Endothelial cell of umbilical vein (primary cell): ENCODE measurements around the gene C4orf51. TPM values are rescaled to one million over a fixed set of nuclear protein-coding genes. Genes with fewer than 3 reads are reported as not detected.

Experiments
- BruUV-seq: library from RNA; stranded (reverse); fragments of 400-500 nt; replicated peaks from 2 replicates; lab custom pipeline; 2021; lab: Mats Ljungman, UMichigan
- CTCF ChIA-PET: fragments of 300-600, 350-600 bp; sonication (Branson Sonifier 250); formaldehyde crosslinking; loops from one replicate; lab custom pipeline; 2021; ENCODE audit warnings: antibody characterized with exemption, inconsistent platforms; lab: Charles Lee
- POLR2A ChIA-PET: fragments of 300-600, 350-600 bp; sonication (Branson Sonifier 250); formaldehyde crosslinking; loops from one replicate; lab custom pipeline; 2021; ENCODE audit warnings: antibody characterized with exemption, inconsistent platforms; lab: Charles Lee
- DNase-seq: peaks from one replicate; pipeline ENCODE4 v3.0.0-alpha.2; 2011; ENCODE audit warnings: low read depth, low spot score
- FAIRE-seq: peaks from 2 replicates; lab custom pipeline; 2011; peaks lifted over from hg19 to GRCh38; lab: Jason Lieb, UNC
- H2AFZ ChIP-seq: 2 replicates; pipeline ENCODE4 v1.6.0; 2012; ENCODE audit warnings: low read depth, low read length, control low read depth, inconsistent platforms
- H3K27ac ChIP-seq: 2 replicates; pipeline ENCODE4 v1.5.1; 2011; ENCODE audit warnings: low read depth, mild to moderate bottlenecking, control low read depth, low read length, moderate library complexity; ENCODE audit not compliant: insufficient read depth
- H3K27me3 ChIP-seq, 2 experiments: 2 replicates each; pipeline versions ENCODE4 v1.6.0 to v1.6.1; 2011; ENCODE audit warnings: low read length in 2 of 2, mixed read lengths in 1 of 2; ENCODE audit not compliant: control insufficient read depth in 2 of 2, insufficient read depth in 2 of 2
- H3K36me3 ChIP-seq, 2 experiments: 2 replicates in 1 of 2; 3 replicates in 1 of 2; pipeline ENCODE4 v1.5.1; 2011; ENCODE audit warnings: low read length in 2 of 2, mild to moderate bottlenecking in 1 of 2, moderate library complexity in 1 of 2; ENCODE audit not compliant: control insufficient read depth in 2 of 2, insufficient read depth in 2 of 2; ENCODE audit errors: extremely low read depth in 1 of 2
- H3K4me1 ChIP-seq: 3 replicates; pipeline ENCODE4 v1.5.1; 2011; ENCODE audit warnings: mild to moderate bottlenecking, low read length; ENCODE audit not compliant: control insufficient read depth, insufficient read depth; ENCODE audit errors: extremely low read depth
- H3K4me2 ChIP-seq: 2 replicates; pipeline ENCODE4 v1.6.1; 2011; ENCODE audit warnings: low read length, control low read depth, mixed read lengths; ENCODE audit not compliant: insufficient read depth
- H3K4me3 ChIP-seq, 3 experiments: fragments of 200-600 bp in 1 of 3; sonication (generic), shearing (Covaris generic) in 1 of 3; replicated peaks in 1 of 3; 2 replicates each; pipeline ENCODE4 v1.5.1; 2011 to 2016; ENCODE audit warnings: control low read depth in 3 of 3, low read length in 3 of 3, mild to moderate bottlenecking in 2 of 3, inconsistent platforms in 1 of 3, low read depth in 1 of 3, moderate library complexity in 1 of 3; ENCODE audit not compliant: insufficient read depth in 1 of 3
- H3K79me2 ChIP-seq: 2 replicates; pipeline ENCODE4 v1.6.0; 2012; ENCODE audit warnings: low read length, inconsistent platforms; ENCODE audit not compliant: control insufficient read depth, insufficient read depth
- H3K9ac ChIP-seq: replicated peaks from 2 replicates; pipeline ENCODE3; 2011; ENCODE audit warnings: low read length, control low read depth; ENCODE audit not compliant: insufficient read depth; ENCODE audit errors: extremely low read depth
- H3K9me1 ChIP-seq: replicated peaks from 3 replicates; pipeline ENCODE4 v1.6.0; 2011; ENCODE audit warnings: mild to moderate bottlenecking, low read length; ENCODE audit not compliant: control insufficient read depth, insufficient read depth; ENCODE audit errors: extremely low read depth
- H3K9me3 ChIP-seq: replicated peaks from 2 replicates; pipeline ENCODE4 v1.5.1; 2012; ENCODE audit warnings: low read length, inconsistent platforms; ENCODE audit not compliant: control insufficient read depth, insufficient read depth
- H4K20me1 ChIP-seq: replicated peaks from 2 replicates; pipeline ENCODE3; 2011; ENCODE audit warnings: mild to moderate bottlenecking, low read length; ENCODE audit not compliant: control insufficient read depth, insufficient read depth; ENCODE audit errors: extremely low read depth
- CTCF ChIP-seq, 2 donors: IDR thresholded peaks; 1 replicate in 1 of 2; 2 replicates in 1 of 2; pipeline ENCODE4 v1.5.1; 2011; ENCODE audit warnings: low read length in 2 of 2, mild to moderate bottlenecking in 2 of 2, moderate library complexity in 2 of 2, control low read depth in 1 of 2, inconsistent platforms in 1 of 2, low read depth in 1 of 2; ENCODE audit not compliant: insufficient read depth in 1 of 2; ENCODE audit errors: extremely low read depth in 1 of 2
- EZH2 ChIP-seq: IDR thresholded peaks from 2 replicates; pipeline ENCODE4 v1.6.1; 2012; ENCODE audit warnings: borderline replicate concordance, low read depth, mild to moderate bottlenecking, moderate library complexity, low read length, inconsistent platforms; ENCODE audit not compliant: severe bottlenecking
- FOS ChIP-seq: IDR thresholded peaks from 2 replicates; pipeline ENCODE4 v1.6.1; 2011; ENCODE audit warnings: mild to moderate bottlenecking, low read length, moderate library complexity, borderline replicate concordance; ENCODE audit not compliant: insufficient read depth
- GATA2 ChIP-seq: IDR thresholded peaks from 2 replicates; pipeline ENCODE4 v1.7.0; 2011; ENCODE audit warnings: low read depth, mild to moderate bottlenecking, moderate library complexity, mixed read lengths, low read length; ENCODE audit not compliant: insufficient read length, insufficient read depth
- JUN ChIP-seq: IDR thresholded peaks from 2 replicates; pipeline ENCODE4 v1.6.1; 2011; ENCODE audit warnings: borderline replicate concordance, low read depth; ENCODE audit not compliant: insufficient read length, insufficient read depth
- MYC ChIP-seq: IDR thresholded peaks from one replicate; pipeline ENCODE4 v1.6.1; 2011; ENCODE audit warnings: mild to moderate bottlenecking, low read depth, low read length
- POLR2A ChIP-seq: IDR thresholded peaks from 2 replicates; pipeline ENCODE4 v1.6.1; 2012; ENCODE audit warnings: low read depth, mild to moderate bottlenecking, control low read depth, low read length
- POLR2AphosphoS5 ChIP-seq: IDR thresholded peaks from 2 replicates; pipeline ENCODE4 v1.6.1; 2012; ENCODE audit warnings: low read depth, mild to moderate bottlenecking, control low read depth, low read length, moderate library complexity; ENCODE audit not compliant: insufficient read depth
- dilution Hi-C: fragments of 300-500 bp; cut with MboI; formaldehyde crosslinking; loops from one replicate; pipeline ENCODE4 v1.15.0; 2019; ENCODE audit warnings: low sequenced_read_pairs; ENCODE audit not compliant: extremely low pct_ligation_motif_present
- intact Hi-C: fragments of 100-400 bp; cut with micrococcal nuclease; formaldehyde crosslinking; loops from one replicate; pipeline ENCODE4 v1.10.0; 2022
- polyA plus RNA-seq, 4 experiments: library from polyadenylated mRNA; depleted of rRNA in 3 of 4; stranded (reverse) in 3 of 4; unstranded in 1 of 4; fragments of >200 nt; gene quantifications; 2 replicates each; pipeline versions ENCODE4 v1.2.1 to v1.2.3, GENCODE V29; 2011 to 2012; ENCODE audit warnings: missing spikeins in 1 of 4
- total RNA-seq: library from RNA; stranded (reverse); gene quantifications from 2 replicates; pipeline ENCODE4 v1.2.3, GENCODE V29; 2021
- TF ChIP-seq, protein P1 (sequence below): IDR thresholded peaks from 2 replicates; pipeline ENCODE4 v1.6.1; 2011; ENCODE audit not compliant: insufficient read depth, insufficient read length

The C4orf51 gene
- total and polyA plus RNA-seq, 2 donors (not counting 3 experiments of a cell fraction or from before 2014, with no cell fraction given), result not detected

- Histone ChIP-seq H2AFZ (no peak overlapping the region), H3K36me3 (no peaks in the 10 kb centered on the region), H3K27ac (no peak overlapping the region), H3K9me3 (no peaks in the 10 kb centered on the region), H3K9ac (no peak overlapping the region), H3K79me2 (no peaks in the 10 kb centered on the region), H3K4me2 (no peak overlapping the region), H3K4me1 (no peaks in the 10 kb centered on the region), H3K27me3 (peaks cover 9 to 10% of the 10 kb centered on the region in 2 experiments), H3K4me3 (no peak overlapping the region), H4K20me1 (no peaks in the 10 kb centered on the region), H3K9me1 (no peaks in the 10 kb centered on the region)
- dilution Hi-C loops (no loop called here), intact Hi-C loops (no loop called here)
- TF ChIP-seq CTCF (IDR thresholded peaks at IDR 0.05; ENCODE audit: extremely low read depth in 1 of 2, insufficient read depth in 1 of 2, low read depth in 1 of 2, low read length in 2 of 2), result no peak
- TF ChIP-seq FOS, result no peak
- TF ChIP-seq GATA2, result no peak
- TF ChIP-seq, protein P1, sequence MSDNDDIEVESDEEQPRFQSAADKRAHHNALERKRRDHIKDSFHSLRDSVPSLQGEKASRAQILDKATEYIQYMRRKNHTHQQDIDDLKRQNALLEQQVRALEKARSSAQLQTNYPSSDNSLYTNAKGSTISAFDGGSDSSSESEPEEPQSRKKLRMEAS, result no peak
- TF ChIP-seq MYC, result no peak
- no peak for TF ChIP-seq EZH2
- no peak for TF ChIP-seq POLR2A
- no peak for TF ChIP-seq JUN
- TF ChIP-seq POLR2AphosphoS5, result no peak
- no peak for DNase-seq
- CTCF ChIA-PET, result no interaction called here
- POLR2A ChIA-PET, result no interaction called here
- no TSS peak for BruUV-seq
- FAIRE-seq, result no peak
Observed at GRCh38 chr4:145722561-145722960, 42.6 kb downstream of the C4orf51 start.
